IPS-18a (cell line): ENCODE measurements around the gene USP17L27.
"Not testable (repeated sequence)": the region's sequence is repeated elsewhere in the genome, so short reads cannot be mapped to it uniquely, and the experiment has no call there.

Experiments used
- H3K27ac ChIP-seq: one replicate; pipeline ENCODE4 v1.5.1; 2013; ENCODE audit warnings: low read length
- H3K27me3 ChIP-seq: one replicate; pipeline ENCODE4 v1.6.1; 2013; ENCODE audit warnings: mild to moderate bottlenecking, low read length; ENCODE audit not compliant: control insufficient read depth, insufficient read depth
- H3K36me3 ChIP-seq: one replicate; pipeline ENCODE4 v1.6.1; 2013; ENCODE audit warnings: low read depth, low read length; ENCODE audit not compliant: control insufficient read depth
- H3K4me1 ChIP-seq: one replicate; pipeline ENCODE4 v1.6.1; 2013; ENCODE audit warnings: low read depth, low read length; ENCODE audit not compliant: control insufficient read depth
- H3K4me3 ChIP-seq: one replicate; pipeline ENCODE4 v1.5.1; 2013; ENCODE audit warnings: low read length
- H3K9ac ChIP-seq: one replicate; pipeline ENCODE4 v1.6.1; 2013; ENCODE audit warnings: mild to moderate bottlenecking, low read length, moderate library complexity
- H3K9me3 ChIP-seq: one replicate; pipeline ENCODE4 v1.6.1; 2013; ENCODE audit warnings: low read depth, low read length; ENCODE audit not compliant: control insufficient read depth

The USP17L27 gene, protein sequence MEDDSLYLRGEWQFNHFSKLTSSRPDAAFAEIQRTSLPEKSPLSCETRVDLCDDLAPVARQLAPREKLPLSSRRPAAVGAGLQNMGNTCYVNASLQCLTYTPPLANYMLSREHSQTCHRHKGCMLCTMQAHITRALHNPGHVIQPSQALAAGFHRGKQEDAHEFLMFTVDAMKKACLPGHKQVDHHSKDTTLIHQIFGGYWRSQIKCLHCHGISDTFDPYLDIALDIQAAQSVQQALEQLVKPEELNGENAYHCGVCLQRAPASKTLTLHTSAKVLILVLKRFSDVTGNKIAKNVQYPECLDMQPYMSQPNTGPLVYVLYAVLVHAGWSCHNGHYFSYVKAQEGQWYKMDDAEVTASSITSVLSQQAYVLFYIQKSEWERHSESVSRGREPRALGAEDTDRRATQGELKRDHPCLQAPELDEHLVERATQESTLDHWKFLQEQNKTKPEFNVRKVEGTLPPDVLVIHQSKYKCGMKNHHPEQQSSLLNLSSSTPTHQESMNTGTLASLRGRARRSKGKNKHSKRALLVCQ

DNA sequence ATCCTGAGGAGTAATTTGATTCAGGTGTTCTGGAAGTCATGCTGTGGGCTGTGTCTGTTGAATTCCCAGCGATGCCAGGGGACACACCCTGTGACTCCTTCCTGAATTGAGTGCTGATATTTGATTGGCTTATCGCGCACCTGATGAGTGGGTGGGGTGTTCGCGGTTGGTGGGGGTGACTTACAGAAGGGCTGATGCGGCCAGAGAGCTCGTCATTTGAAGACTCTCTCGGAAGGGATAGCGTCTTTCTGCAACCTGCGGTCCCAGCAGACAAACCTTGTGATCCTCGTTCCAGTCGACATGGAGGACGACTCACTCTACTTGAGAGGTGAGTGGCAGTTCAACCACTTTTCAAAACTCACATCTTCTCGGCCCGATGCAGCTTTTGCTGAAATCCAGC, at the start of gene USP17L27:
Gene USP17L27, plus strand, starts transcription at position 301 of the 400 bp plus-strand sequence. Its CDS starts 0 bp downstream, at position 301.
- H3K4me3 ChIP-seq, H3K9ac ChIP-seq, H3K9me3 ChIP-seq, H3K36me3 ChIP-seq, H3K27ac ChIP-seq, H3K4me1 ChIP-seq, H3K27me3 ChIP-seq: not testable (repeated sequence)

DNA sequence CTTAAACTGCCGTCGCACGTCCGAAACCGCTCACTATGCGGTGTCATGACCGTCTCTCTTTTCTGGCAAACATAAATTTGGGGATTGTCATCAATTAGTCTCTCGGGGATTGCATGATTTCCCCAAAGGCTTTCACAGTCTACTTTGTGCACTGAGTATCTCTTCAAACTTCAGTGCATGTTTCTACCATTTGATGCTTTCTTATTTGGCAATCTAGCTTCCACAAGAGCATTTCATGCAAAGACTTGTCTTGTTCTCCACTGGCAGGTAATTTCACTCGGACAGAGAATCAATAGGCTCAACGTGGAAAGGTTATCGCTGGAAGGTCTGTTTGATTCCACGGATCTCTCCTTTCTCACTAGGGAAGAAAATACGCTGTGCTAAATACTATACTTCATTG, 19.8 kb upstream of the USP17L27 start:
- H3K9ac ChIP-seq, H3K4me3 ChIP-seq, H3K4me1 ChIP-seq, H3K27ac ChIP-seq, H3K9me3 ChIP-seq, H3K36me3 ChIP-seq, H3K27me3 ChIP-seq: not testable (repeated sequence)

DNA sequence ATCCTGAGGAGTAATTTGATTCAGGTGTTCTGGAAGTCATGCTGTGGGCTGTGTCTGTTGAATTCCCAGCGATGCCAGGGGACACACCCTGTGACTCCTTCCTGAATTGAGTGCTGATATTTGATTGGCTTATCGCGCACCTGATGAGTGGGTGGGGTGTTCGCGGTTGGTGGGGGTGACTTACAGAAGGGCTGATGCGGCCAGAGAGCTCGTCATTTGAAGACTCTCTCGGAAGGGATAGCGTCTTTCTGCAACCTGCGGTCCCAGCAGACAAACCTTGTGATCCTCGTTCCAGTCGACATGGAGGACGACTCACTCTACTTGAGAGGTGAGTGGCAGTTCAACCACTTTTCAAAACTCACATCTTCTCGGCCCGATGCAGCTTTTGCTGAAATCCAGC, 19.1 kb upstream of the USP17L27 start, which contains the start of gene USP17L24:
Gene USP17L24, plus strand, starts transcription at position 301 of the 400 bp plus-strand sequence. Its CDS starts 0 bp downstream, at position 301.
- H3K4me1 ChIP-seq, H3K9me3 ChIP-seq, H3K27ac ChIP-seq, H3K27me3 ChIP-seq, H3K36me3 ChIP-seq, H3K9ac ChIP-seq, H3K4me3 ChIP-seq: not testable (repeated sequence)

DNA sequence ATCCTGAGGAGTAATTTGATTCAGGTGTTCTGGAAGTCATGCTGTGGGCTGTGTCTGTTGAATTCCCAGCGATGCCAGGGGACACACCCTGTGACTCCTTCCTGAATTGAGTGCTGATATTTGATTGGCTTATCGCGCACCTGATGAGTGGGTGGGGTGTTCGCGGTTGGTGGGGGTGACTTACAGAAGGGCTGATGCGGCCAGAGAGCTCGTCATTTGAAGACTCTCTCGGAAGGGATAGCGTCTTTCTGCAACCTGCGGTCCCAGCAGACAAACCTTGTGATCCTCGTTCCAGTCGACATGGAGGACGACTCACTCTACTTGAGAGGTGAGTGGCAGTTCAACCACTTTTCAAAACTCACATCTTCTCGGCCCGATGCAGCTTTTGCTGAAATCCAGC, 14.3 kb upstream of the USP17L27 start, which contains the start of gene USP17L25:
Gene USP17L25, plus strand, starts transcription at position 301 of the 400 bp plus-strand sequence. Its CDS starts 0 bp downstream, at position 301.
- H3K9ac ChIP-seq, H3K36me3 ChIP-seq, H3K27me3 ChIP-seq, H3K9me3 ChIP-seq, H3K27ac ChIP-seq, H3K4me1 ChIP-seq, H3K4me3 ChIP-seq: not testable (repeated sequence)

DNA sequence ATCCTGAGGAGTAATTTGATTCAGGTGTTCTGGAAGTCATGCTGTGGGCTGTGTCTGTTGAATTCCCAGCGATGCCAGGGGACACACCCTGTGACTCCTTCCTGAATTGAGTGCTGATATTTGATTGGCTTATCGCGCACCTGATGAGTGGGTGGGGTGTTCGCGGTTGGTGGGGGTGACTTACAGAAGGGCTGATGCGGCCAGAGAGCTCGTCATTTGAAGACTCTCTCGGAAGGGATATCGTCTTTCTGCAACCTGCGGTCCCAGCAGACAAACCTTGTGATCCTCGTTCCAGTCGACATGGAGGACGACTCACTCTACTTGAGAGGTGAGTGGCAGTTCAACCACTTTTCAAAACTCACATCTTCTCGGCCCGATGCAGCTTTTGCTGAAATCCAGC, 9.6 kb upstream of the USP17L27 start, which contains the start of gene USP17L26:
Gene USP17L26, plus strand, starts transcription at position 301 of the 400 bp plus-strand sequence. Its CDS starts 0 bp downstream, at position 301.
- not testable (repeated sequence) for H3K4me1 ChIP-seq, H3K9ac ChIP-seq, H3K27ac ChIP-seq, H3K4me3 ChIP-seq, H3K36me3 ChIP-seq, H3K9me3 ChIP-seq, H3K27me3 ChIP-seq

DNA sequence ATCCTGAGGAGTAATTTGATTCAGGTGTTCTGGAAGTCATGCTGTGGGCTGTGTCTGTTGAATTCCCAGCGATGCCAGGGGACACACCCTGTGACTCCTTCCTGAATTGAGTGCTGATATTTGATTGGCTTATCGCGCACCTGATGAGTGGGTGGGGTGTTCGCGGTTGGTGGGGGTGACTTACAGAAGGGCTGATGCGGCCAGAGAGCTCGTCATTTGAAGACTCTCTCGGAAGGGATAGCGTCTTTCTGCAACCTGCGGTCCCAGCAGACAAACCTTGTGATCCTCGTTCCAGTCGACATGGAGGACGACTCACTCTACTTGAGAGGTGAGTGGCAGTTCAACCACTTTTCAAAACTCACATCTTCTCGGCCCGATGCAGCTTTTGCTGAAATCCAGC, 4.8 kb upstream of the USP17L27 start, which contains the start of gene USP17L5:
Gene USP17L5, plus strand, starts transcription at position 301 of the 400 bp plus-strand sequence. Its CDS starts 0 bp downstream, at position 301.
- H3K27me3 ChIP-seq, H3K4me3 ChIP-seq, H3K27ac ChIP-seq, H3K36me3 ChIP-seq, H3K4me1 ChIP-seq, H3K9me3 ChIP-seq, H3K9ac ChIP-seq: not testable (repeated sequence)

DNA sequence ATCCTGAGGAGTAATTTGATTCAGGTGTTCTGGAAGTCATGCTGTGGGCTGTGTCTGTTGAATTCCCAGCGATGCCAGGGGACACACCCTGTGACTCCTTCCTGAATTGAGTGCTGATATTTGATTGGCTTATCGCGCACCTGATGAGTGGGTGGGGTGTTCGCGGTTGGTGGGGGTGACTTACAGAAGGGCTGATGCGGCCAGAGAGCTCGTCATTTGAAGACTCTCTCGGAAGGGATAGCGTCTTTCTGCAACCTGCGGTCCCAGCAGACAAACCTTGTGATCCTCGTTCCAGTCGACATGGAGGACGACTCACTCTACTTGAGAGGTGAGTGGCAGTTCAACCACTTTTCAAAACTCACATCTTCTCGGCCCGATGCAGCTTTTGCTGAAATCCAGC, 4.6 kb downstream of the USP17L27 start, which contains the start of gene USP17L28:
Gene USP17L28, plus strand, starts transcription at position 301 of the 400 bp plus-strand sequence. Its CDS starts 0 bp downstream, at position 301.
- H3K27me3 ChIP-seq, H3K36me3 ChIP-seq, H3K4me1 ChIP-seq, H3K4me3 ChIP-seq, H3K9ac ChIP-seq, H3K9me3 ChIP-seq, H3K27ac ChIP-seq: not testable (repeated sequence)

DNA sequence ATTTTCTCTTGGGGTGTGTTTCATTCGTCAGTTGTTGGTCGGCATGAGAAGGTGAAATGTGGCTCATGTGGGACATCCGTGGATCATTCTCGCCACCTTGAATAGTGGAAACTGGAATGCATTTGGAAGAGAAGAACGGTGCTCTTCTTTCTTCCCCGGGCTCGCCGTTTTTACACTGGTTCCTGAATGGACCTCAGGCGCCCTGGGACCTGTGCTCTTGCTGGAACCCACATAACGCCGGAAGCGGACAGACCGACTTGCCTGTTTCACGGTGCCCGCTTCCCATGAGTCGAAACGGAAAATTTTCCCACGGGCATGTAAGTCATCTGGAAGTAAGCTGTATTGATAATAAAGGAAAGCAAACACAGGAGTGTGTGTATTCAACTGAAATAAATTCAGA, 6.9 kb downstream of the USP17L27 start:
- H3K27me3 ChIP-seq, H3K27ac ChIP-seq: not testable (repeated sequence)

DNA sequence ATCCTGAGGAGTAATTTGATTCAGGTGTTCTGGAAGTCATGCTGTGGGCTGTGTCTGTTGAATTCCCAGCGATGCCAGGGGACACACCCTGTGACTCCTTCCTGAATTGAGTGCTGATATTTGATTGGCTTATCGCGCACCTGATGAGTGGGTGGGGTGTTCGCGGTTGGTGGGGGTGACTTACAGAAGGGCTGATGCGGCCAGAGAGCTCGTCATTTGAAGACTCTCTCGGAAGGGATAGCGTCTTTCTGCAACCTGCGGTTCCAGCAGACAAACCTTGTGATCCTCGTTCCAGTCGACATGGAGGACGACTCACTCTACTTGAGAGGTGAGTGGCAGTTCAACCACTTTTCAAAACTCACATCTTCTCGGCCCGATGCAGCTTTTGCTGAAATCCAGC, 9.4 kb downstream of the USP17L27 start, which contains the start of gene USP17L29:
Gene USP17L29, plus strand, starts transcription at position 301 of the 400 bp plus-strand sequence. Its CDS starts 0 bp downstream, at position 301.
- not testable (repeated sequence) for H3K9me3 ChIP-seq, H3K36me3 ChIP-seq, H3K4me1 ChIP-seq, H3K27ac ChIP-seq, H3K4me3 ChIP-seq, H3K9ac ChIP-seq, H3K27me3 ChIP-seq

More for the DNA sequence above, 6.9 kb downstream of the USP17L27 start:
- H3K36me3 ChIP-seq, H3K9me3 ChIP-seq, H3K4me3 ChIP-seq, H3K9ac ChIP-seq, H3K4me1 ChIP-seq: not testable (repeated sequence)

DNA sequence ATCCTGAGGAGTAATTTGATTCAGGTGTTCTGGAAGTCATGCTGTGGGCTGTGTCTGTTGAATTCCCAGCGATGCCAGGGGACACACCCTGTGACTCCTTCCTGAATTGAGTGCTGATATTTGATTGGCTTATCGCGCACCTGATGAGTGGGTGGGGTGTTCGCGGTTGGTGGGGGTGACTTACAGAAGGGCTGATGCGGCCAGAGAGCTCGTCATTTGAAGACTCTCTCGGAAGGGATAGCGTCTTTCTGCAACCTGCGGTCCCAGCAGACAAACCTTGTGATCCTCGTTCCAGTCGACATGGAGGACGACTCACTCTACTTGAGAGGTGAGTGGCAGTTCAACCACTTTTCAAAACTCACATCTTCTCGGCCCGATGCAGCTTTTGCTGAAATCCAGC, 18.9 kb downstream of the USP17L27 start, which contains the start of gene USP17L30:
Gene USP17L30, plus strand, starts transcription at position 301 of the 400 bp plus-strand sequence. Its CDS starts 0 bp downstream, at position 301.
- not testable (repeated sequence) for H3K36me3 ChIP-seq, H3K9me3 ChIP-seq, H3K27me3 ChIP-seq, H3K4me1 ChIP-seq, H3K27ac ChIP-seq, H3K4me3 ChIP-seq, H3K9ac ChIP-seq

DNA sequence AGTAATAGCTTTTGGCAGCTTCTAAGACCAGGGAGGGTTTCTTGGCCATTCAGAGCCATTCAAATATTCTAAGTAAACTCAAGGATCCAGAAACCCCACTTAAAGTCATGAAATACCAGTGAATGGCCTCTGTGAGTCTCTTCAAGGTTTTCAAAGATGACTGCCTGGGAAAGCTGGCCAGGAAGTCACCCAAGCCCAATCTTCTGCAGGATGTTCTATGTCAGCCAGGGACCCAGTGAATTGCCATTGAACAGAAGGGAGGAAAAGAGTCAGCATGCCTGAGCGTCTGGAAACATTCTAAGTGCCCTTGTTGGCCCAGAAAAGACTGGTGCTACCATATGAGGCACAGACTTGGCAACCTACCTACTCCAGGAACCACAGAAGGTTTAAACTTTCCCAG, 35.9 kb downstream of the USP17L27 start:
- H3K27me3 ChIP-seq, H3K36me3 ChIP-seq, H3K9ac ChIP-seq, H3K9me3 ChIP-seq, H3K4me1 ChIP-seq, H3K4me3 ChIP-seq, H3K27ac ChIP-seq: not testable (repeated sequence)
